GM19099 (cell line): Measurements from ENCODE around the gene OR7D4.

Experiments used
- POLR2A ChIP-seq: IDR thresholded peaks from 3 replicates; pipeline ENCODE4 v1.6.1; 2011; ENCODE audit warnings: low read depth; ENCODE audit not compliant: insufficient read length; ENCODE audit errors: extremely low read depth

The OR7D4 gene

DNA sequence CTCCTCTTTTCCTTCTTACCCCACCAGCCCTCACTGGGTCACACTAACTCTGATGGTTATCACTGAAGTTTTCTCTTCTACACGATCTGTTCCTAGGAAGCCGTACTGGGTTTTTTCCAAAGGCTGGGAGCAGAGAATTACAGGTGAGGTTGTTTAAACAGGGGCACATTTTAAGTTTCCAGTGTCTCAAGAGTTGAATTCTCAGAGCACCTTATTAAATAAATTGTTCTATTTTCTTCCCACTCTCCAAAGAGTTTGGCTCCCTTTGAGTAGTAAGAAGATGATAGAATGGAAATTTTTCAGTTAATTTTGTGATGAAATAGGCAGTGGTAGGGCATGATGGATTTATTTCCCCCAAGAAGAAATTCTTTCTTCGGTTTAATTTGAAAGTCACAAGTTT is at the start of gene OR7D4:
OR7D4 (minus strand) TSS at position 101 of the 400 bp plus-strand sequence. CDS start 4,752 bp downstream, outside the sequence.
- TF ChIP-seq POLR2A: no peak

DNA sequence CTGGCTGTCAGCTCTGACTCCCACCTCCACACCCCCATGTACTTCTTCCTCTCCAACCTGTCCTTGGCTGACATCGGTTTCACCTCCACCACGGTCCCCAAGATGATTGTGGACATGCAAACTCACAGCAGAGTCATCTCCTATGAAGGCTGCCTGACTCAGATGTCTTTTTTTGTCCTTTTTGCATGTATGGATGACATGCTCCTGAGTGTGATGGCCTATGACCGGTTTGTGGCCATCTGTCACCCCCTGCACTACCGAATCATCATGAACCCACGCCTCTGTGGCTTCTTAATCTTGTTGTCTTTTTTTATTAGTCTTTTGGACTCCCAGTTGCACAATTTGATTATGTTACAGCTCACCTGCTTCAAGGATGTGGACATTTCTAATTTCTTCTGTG is 31.8 kb upstream of the OR7D4 start:
- TF ChIP-seq POLR2A: no peak

DNA sequence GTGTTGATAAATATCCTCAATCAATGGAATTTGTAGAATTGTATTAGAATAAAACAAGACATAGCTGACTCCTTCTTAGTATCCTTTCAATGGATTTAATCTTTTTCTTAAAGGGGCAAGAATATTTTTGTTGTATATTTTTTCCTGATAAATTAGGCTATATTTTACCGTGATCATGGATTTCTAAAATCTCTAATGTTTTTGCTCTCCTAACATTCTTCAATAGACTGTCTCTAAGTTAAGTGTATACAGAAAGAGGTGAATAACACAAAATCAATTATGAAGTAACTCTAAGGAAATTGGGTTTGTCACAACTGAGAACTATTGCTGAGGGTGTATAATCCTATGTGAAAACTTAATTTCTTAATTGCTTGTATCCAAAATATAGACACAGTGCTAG is 31.2 kb upstream of the OR7D4 start, which contains the start of gene OR7E24:
OR7E24 (plus strand) TSS at position 301 of the 400 bp plus-strand sequence. CDS start 114 bp downstream, outside the sequence.
- no peak for TF ChIP-seq POLR2A

- TF ChIP-seq POLR2A: no peak
Observed at GRCh38 chr19:9205501-9206113, 13.8 kb downstream of the OR7D4 start.

GRCh38 chr19:9189535-9189934 is 29.9 kb downstream of the OR7D4 start:
- no peak for TF ChIP-seq POLR2A

DNA sequence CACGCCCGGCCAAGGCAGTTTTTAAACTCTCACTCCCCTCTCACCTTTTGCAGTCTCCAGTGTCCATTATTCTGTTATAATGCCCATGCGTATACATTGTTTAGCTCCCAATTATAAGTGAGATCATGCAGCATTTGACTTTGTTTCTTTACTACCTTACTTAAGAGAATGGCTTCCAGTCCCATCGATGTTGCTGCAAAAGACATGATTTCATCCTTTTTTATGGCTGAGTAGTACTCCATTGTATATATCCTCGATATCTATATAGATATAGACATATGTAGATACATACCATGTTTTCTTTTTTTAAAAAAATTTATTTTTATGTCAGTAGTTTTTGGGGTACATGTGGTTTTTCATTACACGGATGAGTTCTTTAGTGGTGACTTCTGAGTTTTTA is 32.2 kb downstream of the OR7D4 start:
- no peak for TF ChIP-seq POLR2A

GRCh38 chr19:9183000-9183399 is 36.4 kb downstream of the OR7D4 start:
- no peak for TF ChIP-seq POLR2A

DNA sequence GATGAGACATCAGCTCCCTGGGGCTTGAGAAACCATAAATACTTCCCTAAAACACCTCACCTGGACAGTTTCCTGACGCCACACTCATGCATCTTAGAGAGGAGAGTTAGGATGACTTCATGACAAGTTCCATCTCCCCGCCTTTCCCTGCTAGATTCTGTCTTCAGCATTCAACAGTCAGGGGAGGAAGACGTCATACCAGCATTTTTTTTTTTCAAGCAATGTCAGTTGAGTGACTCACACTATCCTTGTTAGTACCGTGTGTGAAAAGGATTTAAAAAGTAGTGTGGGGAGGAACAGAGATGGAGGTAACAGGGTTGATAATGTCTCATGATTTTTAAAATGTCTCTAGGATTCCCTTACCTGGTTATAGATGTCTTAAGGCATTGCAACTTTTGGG is 40.5 kb downstream of the OR7D4 start, which contains the start of gene OR7D2:
OR7D2 (plus strand) TSS at position 79 of the 400 bp plus-strand sequence. CDS start 6,803 bp downstream, outside the sequence.
- TF ChIP-seq POLR2A: no peak

- no peak for TF ChIP-seq POLR2A
Observed at GRCh38 chr19:9175326-9175725, 44.1 kb downstream of the OR7D4 start.

GRCh38 chr19:9171393-9171991 is 47.9 kb downstream of the OR7D4 start:
- no peak for TF ChIP-seq POLR2A

GRCh38 chr19:9166846-9167245 is 52.5 kb downstream of the OR7D4 start:
- TF ChIP-seq POLR2A: no peak

DNA sequence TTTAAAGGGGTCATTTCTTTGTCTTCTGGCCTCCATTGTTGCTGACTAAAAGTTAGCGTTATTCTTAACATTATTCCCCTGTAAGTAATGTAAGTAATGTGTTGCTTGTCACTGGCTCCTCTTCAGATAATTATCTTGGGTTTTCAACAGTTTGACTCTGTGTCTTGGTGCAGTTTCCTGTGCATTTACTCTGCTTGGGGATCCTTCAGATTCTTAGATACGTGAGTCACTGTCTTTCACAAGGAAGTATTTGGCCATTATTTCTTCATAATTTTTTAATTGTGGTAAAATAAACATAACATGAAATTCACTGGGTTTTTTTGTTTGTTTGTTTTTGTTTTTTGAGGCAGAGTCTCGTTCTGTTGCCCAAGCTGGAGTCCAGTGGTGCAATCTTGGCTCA is 54.1 kb downstream of the OR7D4 start:
- no peak for TF ChIP-seq POLR2A

DNA sequence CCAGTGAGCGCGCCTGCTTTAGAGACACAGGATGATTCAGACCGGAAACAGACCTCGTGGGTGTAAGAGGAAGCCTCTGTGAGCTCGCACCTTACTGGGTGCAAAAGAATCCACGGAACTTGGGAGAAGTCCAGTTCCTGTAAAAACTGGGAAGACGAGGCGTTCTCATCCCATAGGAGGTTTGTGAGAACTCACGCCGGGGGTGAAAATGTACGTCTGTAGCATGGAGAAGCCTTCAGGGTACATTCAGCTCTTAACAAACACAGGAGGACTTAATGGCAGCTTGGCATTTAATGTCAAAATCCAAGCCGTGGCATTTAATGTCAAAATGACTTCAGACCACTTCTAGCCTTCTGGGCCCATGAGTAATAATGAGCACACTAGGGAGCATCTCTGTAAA is 58.0 kb downstream of the OR7D4 start:
- TF ChIP-seq POLR2A: no peak
